ENCODE data around the gene INO80.

DNA sequence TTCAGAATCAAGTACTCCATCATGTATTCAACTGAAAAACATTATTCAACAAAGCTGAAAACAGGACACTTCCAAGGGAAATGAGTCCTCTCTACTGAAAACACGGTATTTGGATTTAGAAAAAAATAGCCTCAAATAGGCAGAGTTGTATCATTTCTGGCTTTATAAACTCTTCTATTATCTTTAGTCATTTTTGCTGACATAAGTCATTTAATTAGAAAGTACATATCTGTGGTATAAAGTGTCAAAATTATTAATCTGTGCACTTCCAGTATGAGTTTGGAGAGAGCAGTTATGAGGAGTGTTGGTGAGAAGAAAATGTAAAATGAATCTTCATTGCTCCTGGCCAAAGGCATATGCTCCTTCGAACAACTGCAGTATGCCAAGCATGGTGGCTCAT lies 59.3 kb downstream of the INO80 start:
- TF ChIP-seq, protein P1, sequence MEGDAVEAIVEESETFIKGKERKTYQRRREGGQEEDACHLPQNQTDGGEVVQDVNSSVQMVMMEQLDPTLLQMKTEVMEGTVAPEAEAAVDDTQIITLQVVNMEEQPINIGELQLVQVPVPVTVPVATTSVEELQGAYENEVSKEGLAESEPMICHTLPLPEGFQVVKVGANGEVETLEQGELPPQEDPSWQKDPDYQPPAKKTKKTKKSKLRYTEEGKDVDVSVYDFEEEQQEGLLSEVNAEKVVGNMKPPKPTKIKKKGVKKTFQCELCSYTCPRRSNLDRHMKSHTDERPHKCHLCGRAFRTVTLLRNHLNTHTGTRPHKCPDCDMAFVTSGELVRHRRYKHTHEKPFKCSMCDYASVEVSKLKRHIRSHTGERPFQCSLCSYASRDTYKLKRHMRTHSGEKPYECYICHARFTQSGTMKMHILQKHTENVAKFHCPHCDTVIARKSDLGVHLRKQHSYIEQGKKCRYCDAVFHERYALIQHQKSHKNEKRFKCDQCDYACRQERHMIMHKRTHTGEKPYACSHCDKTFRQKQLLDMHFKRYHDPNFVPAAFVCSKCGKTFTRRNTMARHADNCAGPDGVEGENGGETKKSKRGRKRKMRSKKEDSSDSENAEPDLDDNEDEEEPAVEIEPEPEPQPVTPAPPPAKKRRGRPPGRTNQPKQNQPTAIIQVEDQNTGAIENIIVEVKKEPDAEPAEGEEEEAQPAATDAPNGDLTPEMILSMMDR (conservative IDR thresholded peaks at IDR 0.05; ENCODE audit: low read length) = no peak
- no peak for TF ChIP-seq EZH2phosphoT487 (IDR thresholded peaks at IDR 0.05; ENCODE audit: borderline replicate concordance, low read depth, low read length)

All from OCI-LY7 (cell line).